Suppressor macrophage treated with lipopolysaccharide for 4 hours (primary cell): ENCODE data around the gene KCNIP3.

ENCODE experiments used
- DNase-seq: peaks from one replicate; pipeline ENCODE4 v3.0.0-alpha.2; 2020

Gene KCNIP3

GRCh38 chr2:95314964-95315611 lies 17.9 kb downstream of the KCNIP3 start:
- peak; percentile 16 for DNase-seq

- no peak for DNase-seq
Measured at GRCh38 chr2:95315801-95316411, 18.8 kb downstream of the KCNIP3 start.

- peak; percentile 47 for DNase-seq
Measured at GRCh38 chr2:95316466-95317122, 19.4 kb downstream of the KCNIP3 start.

- peak; percentile 2 for DNase-seq
Measured at GRCh38 chr2:95317123-95317500, 20.0 kb downstream of the KCNIP3 start.

GRCh38 chr2:95317665-95318425 lies 20.7 kb downstream of the KCNIP3 start:
- no peak for DNase-seq

- no peak for DNase-seq
Measured at GRCh38 chr2:95318431-95319220, 21.5 kb downstream of the KCNIP3 start.

- DNase-seq = no peak
Measured at GRCh38 chr2:95319481-95320343, 22.6 kb downstream of the KCNIP3 start.

- DNase-seq = no peak
Measured at GRCh38 chr2:95320344-95320712, 23.2 kb downstream of the KCNIP3 start.

- DNase-seq = no peak
Measured at GRCh38 chr2:95320986-95321767, 24.0 kb downstream of the KCNIP3 start.

- DNase-seq = no peak
Measured at GRCh38 chr2:95323347-95324155, 26.4 kb downstream of the KCNIP3 start.

GRCh38 chr2:95325026-95325425 lies 27.9 kb downstream of the KCNIP3 start:
- DNase-seq = no peak

- no peak for DNase-seq
Measured at GRCh38 chr2:95325590-95326432, 28.7 kb downstream of the KCNIP3 start.

GRCh38 chr2:95326433-95327140 lies 29.4 kb downstream of the KCNIP3 start:
- no peak for DNase-seq

- DNase-seq = no peak
Measured at GRCh38 chr2:95327861-95328260, 30.7 kb downstream of the KCNIP3 start.

GRCh38 chr2:95328358-95329125 lies 31.4 kb downstream of the KCNIP3 start:
- DNase-seq = no peak

- no peak for DNase-seq
Measured at GRCh38 chr2:95329401-95329800, 32.3 kb downstream of the KCNIP3 start.
